ENCODE results near the gene RTBDN.
"Not testable (repeated sequence)": the region's sequence is repeated elsewhere in the genome, so short reads cannot be mapped to it uniquely, and the experiment has no call there.

Gene RTBDN

DNA sequence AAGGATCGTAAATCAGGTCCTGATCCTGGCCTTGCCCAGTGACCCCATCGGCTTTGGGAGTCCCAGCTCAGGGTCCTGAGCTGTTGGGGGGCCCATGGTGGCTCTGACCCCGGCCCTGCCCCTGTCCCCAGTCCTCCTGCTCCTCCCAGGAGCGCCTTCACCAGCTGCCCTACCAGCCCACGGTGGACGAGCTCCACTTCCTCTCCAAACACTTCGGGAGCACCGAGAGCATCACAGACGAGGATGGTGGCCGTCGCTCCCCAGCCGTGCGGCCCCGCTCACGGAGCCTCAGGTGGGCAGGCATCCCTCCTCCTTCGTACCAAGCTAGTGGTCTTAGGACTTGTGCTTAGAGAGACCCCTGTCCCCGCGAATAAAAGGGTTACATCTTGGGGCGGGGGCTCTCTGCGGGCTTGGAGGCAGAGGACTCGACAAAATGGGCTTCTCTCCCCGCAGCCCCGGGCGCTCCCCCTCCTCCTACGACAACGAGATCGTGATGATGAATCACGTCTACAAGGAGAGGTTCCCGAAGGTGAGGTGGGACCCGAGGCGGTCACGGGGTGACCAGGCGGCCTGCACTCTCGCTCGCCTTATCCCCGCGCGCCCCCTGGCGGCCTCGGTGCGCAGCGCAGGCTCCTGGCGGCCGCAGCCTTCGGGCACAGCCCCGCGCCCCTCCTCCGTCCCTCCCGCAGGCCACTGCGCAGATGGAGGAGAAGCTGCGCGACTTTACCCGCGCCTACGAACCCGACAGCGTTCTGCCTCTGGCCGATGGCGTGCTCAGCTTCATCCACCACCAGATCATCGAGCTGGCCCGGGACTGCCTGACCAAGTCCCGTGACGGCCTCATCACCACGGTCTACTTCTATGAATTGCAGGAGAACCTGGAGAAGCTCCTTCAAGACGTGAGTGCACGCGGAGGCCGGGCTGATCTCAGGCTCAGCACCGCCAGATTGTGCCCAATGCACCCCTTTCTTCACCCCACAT lies 13.1 kb upstream of the RTBDN start:
- DNase-seq, result peak; percentile 82

DNA sequence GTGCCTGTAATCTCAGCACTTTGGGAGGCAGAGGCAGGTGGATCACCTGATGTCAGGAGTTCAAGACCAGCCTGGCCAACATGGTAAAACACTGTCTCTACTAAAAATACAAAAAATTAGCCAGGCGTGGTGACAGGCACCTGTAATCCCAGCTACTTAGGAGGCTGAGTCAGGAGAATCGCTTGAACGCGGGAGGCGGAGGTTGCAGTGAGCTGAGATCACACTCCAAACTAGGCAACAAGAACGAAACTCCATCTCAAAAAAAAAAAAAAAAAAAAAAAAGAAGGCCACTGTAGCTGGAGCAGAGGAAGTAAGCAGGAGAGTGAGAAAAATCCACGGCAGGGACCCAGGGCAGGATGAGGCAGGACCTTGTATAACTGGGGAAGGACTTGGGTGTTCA lies 12.2 kb upstream of the RTBDN start:
- DNase-seq, result not testable (repeated sequence)

DNA sequence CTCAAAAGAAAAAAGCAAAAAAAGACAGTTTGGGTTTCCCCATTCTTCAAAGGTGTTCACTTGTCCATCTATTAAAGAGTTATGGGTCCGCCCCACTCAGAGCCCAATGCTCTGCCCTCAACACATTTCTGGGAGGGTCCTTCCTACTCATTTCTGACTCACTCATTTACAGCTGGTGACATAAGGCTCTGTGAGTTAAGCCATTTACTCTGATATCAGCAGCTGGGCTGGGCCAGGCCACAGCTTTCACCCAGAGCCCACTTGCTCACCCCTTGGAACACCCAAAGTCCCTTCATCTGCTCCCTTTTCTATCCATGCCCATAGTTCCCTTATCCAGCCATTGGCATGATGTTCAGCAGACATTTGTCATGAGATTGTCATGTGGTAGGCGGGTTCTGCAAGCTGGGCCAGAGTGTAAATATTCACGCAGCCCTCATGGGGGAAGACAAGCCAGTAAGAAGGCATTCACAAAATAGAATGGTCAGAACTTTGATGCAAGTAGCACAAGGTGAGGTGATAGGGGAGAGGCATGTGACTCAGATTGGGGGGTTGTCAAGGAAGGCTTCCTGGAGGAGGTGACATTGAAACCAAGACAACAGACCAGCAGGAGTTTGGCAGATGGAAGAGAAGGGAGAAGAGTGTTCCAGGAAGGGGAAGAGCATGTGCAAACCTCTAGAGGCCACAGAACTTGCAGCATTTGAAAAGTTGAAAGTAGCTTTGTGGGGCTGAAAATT lies 9.8 kb upstream of the RTBDN start:
- no peak for DNase-seq

DNA sequence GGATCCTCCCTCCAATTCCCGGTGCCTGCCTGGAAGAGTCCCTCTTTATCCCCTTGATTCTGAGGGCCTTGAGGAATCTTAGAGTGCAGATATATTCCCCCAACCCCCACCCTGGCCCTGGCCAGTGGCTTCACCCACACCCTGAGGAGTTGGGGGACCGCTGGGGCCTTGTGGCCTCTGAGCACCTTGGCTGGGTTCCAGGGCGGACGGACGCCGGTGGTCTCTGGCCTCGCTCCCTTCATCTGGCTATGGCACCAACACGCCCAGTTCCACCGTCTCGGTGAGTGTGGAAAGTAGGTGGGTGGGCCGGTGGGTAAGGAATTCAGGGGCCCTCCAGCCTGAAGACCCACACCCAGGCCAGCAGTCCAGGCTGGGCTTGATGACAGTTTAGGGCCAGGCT lies 8.9 kb upstream of the RTBDN start:
- DNase-seq, result no peak

DNA sequence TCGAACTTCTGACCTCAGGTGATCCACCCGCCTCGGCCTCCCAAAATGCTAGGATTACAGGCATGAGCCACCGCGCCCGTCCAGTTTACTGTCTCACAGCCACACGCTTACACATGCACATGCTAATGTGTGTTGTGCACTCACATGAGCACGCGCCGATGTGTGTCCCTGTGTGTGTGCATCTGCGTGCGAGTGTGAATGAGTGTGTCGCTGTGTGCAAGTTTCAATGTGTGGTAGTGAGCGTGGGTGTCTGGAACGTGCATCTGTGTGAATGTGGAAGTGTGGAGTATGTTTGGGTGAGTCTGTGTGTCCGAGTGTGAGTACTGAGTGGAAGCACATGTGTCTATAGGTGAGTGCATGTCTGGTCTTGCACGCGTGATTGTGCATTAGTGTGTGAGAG lies 8.1 kb upstream of the RTBDN start:
- no peak for DNase-seq

DNA sequence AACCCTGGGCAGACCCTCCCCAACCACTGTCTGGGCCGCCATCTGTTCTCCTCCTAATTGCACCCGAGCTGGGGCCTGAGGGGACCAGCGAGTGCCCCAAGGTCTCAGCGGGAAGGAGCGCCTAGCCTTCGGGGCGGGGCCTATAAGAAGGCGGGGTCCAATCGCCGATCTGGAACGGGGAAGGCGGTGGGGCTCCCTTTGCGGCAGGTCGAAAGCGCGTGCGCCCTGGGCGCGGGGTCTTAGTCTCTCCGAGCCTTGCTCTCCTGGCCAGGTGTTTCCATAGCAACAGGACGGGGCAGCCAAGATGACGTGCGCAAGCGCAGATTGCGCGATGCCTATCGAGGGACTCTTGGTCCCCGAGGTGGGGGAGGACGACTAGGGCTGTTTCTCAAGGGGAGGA lies 6.7 kb upstream of the RTBDN start:
- no peak for DNase-seq

DNA sequence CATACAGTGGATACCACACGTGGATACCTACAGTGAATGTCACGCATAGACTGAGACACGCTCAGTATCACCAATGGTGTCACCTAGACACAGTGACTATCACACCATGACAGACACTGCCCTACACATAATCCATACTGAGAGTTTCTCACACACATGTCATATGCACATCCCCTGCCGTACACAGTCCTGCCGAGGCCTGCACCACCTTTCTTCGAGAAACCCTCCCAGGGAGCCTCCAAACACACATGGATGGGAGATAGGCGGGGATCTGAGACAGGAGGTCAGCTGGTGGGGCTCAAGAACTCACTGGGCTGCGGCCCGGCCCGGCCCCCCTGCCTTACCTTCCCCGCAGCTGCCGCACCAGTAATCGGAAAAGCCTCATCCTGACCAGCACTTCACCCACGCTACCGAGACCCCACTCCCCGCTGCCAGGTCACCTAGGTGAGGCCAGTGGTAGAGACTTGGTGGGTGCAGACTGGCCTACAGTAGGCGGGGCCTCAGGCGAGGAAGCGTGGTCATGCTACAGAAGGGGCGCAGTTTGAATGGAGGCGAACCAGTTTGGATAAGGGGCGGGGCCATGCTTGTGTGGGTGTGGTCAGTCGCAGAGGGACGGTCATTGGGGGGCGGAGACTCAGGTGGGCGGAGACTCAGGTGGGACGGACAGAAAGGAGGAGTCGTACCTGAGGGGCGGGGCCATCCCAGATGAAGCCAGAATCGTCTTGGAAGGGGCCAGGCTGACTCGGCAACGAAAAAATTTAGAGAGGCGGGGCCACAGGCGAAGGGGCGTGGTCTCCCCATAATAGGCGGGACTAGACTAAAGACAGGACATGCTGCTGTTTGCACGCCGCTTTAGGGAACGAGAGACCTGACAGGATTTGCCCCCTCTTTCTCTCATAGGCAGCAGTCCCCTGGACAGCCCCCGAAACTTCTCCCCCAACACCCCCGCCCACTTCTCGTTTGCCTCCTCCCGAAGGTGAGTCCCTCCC lies 6.0 kb upstream of the RTBDN start:
- peak; percentile 39 for DNase-seq

DNA sequence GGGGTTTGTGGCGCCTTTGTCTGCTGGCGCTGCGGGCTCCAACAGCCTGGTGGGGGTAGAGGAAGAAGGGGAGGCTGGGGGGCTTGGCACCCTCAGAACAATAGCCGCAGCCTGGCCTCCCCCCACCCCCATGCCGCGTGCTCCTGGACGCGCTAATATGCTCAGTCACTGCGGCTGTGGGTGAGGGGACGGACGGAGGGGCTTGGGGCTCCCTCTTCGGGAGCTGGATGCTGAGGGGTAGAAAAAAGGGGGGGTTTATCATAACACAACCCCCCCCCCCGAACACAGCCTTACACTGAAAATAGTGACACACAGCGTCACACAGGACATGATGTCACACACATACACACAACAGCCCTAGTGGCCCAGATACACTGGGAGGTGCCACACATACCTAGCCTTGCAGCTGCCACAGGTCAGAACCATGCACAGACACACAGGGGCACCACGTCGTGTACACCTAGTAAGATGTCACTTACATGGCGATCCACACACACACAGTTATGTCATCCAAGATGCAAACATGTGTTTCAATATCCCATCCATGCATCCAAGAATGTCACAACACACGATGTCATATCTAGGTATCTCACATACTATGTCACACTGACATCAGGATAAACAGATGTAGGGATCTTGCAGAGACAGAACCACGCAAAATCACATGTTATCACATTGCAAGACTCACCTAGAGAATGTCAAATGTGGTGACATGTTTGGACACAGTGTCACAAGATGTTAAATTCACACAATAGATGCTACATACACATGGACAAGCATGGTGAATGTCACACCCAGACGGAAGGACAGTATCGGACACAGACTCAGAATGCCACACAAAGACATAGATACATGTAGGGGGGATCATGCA lies 4.7 kb upstream of the RTBDN start:
- DNase-seq, result no peak

DNA sequence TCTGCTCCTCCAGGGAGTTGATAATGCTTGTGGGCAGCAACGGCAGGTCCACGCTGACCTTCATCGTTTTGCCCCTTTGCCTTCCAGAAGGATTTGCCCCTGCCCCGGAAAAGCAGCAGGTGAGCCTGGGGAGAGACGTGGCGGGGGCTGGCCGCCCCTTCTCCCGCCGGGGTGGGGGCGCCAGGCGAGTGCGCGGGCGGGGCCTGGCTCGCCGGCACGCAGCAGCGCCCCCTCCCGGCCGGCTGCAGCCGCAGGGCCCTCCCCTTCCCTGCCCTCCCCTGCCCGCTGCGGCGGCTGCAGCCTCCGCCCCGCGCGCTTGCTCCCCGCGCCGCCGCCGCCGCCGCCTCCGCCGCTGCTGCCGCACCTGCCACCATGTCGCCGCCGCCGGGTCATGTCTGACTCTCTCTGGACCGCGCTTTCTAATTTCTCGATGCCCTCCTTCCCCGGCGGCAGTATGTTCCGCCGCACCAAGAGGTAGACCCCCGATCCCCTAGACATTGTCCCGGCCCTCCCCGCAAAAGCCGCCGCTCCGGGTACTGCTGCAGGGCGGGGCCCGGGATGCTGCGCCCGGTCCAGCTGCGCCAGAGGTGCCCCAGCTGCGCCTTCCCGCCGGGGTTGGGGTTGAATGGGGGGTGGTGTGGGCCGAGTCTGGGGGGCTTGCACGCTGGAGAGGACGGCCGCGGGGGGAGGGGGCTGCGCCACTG lies 4.0 kb upstream of the RTBDN start, which contains the start of gene MAST1:
MAST1 (plus strand) TSS at position 334 of the 704 bp plus-strand sequence; CDS start at position 392, 58 bp downstream.
- DNase-seq, result peak; percentile 52

DNA sequence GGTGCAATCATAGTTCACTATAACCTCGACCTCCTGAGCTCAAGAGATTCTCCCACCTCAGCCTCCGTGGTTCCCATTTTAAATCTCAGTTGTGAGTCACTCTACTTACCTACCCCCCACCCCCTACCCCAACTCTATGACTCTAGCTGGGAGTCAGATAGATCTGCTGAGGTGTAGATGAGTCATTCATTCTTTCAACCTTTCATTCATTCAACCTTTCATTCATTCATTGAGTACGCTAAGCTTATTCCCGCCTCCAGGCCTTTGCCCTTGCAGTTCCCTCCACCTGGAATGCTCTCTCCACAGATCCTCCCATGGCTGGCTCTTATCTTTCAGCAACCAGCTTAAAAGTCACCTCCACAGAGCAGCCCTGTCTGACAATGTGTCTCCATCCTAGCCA lies 2.8 kb upstream of the RTBDN start:
- DNase-seq, result no peak

DNA sequence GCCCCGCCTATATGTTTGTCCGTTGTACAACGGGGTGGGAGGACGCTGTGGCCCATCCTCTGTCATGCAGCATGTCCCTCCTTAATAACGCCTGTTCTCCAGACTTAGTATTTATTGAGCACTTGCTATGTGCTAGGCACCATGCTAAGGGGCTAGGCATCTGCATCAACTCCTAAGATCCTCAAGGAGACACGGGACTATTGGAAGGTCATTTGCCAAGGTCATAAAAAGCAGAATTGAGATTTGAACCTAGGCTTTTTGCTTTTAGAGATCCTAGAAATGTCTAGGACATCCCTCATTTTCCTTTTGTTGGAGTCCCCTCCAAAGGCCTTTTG lies 2.1 kb upstream of the RTBDN start:
- no peak for DNase-seq

DNA sequence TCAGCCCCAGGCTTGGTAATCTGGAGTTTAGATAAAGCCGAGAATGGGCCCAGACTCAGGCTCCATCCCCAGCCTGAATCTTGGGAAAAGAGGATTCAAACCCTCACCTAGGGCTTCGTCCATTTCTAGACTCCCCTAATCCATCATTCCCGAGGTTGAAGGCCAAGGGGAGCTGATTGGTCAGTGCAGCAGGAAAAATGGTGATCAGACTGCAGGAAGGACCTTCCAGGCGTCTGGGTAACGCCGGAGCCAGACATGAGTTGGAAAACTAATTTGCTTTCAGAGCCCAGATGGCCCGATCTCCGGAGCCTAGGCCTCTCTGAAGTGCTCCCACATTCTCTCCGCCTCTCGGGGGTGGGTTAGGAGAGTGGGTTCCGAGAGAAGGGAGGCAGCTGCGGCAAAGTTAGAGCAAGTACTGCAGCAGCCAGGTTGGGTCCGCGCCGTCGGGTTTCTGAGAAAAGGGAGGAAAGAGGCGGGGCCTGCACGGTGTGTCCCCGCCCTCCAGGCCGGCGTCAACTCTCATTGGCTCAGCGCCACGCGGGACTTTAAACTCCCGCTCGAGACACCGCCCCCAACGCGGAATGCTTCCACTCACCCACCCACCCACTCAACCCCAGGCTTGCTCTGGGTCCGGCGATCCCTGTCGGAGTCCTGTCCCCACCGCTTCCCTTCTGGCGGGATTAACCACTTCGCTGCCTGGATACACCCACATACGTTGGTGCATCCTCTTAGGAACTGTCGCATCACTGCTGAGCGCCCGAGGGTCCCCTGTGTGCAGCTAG lies 788 bp upstream of the RTBDN start:
- DNase-seq, result no peak

DNA sequence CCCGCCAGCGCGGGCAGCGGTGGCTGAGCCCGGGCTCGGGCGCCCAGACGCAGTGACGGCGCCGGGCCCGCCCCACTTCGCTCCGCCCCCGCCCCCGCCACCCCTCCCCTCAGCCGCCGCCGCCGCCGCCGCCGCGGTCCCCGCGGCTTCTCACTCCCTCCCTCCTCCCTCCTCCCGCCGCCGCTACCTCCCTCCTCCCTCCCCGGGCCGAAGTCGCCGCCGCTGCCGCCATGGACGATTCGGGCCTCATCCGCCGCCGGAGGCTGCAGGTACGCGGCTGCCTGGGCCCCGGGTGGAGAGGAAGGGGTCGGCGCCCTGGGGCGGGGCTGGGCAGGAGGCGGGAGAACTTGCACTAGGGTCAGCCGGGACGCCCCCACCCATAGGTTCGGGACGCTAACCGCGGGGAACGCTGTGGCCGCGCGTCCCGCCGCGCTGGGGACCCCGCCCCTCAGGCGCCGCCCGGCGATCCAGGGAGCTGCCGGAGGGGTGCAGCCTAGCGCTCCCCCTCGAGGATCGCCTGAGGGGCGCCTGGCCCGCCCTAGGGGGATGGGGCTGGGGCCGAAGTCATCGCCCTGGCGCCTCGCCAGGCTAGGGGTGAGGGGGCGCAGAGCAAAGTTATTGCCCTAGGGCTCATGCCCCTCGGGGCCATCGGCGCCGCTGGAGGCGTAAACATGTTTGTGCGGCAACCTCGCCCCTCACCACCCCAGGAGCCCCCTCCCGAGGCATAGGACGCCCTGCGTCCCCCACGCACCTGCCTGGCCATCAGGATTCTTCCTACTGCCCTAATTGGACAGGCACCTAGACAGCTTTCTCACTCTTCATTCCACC lies 427 bp downstream of the RTBDN start:
- DNase-seq, result peak; percentile 59

DNA sequence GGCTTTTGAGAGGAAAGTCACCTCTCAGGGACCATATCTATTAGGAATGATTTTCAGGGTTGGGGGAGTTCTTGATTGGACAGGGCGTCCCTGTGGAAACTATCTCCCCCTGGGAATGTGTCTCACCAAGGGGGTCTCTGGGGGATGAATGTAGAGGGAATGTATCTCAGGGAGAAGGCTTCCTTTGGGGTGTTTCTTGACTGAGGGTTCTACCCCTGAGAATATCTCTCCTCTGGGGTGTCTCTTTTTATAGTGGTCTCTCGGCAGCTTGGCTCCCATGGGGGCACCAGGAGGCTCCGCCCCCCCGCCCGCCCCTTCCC lies 1.0 kb downstream of the RTBDN start:
- DNase-seq, result no peak

DNA sequence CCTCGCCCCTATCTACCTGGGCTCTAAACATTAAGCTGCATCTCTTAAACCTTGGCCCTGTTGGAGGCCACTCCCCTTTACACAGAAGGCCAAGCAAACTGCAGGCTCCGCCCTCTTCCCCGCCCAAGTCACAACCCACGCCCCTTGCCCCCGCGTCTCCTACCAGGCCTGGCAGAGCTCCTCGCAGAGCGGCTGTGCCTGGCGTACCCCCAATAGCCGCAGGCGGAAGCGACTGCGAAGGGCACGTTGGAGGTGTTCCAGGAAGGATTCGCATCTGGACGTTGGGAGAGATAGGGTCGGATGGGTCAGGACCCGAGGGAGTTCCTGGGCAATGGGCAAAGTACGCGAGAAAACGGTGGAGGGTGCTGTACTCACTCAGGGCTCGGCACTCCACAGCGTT lies 5.9 kb downstream of the RTBDN start:
- DNase-seq, result no peak

DNA sequence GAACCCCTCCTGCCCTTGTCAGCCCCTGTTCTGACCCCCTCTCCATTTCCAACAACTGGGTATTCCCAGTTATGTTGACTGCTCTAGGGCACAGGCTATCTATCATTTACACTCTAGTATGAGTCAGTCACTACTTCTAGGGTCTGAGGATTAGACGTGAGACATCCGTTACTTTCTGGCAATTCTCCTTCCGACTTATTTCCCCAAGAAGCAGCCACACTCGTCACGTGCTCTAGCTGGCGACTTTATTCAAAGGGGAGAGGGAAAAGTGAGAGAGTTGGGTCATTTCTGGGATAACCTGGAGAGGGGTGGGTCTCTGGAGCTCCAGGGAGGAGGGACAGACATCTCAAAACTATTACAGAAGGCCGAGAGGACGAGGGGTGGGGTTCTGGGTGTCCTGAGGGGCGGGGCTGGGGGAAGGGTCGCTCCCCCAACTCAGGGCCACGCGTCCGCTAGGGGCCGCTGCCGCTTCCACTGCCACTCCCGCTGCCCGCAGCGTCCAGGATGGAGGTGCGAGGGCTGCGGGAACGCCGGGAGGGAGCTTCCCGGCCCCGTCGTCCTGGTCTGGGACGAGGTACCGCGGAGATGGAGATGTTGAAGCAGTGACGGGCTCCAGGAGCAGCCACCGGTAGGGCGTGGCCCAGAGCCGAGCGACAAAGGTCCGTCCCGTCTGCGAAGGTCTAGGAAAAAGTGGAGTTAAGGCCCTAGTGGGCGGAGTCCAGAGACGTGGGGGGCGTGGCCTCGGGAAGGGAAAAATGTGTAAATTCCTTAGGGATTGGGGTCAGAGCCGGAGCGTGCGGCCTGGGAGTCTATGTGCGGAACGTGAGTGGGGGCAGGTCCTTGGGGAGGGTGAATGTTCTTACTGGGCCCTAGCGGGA lies 8.9 kb downstream of the RTBDN start:
- DNase-seq, result no peak

DNA sequence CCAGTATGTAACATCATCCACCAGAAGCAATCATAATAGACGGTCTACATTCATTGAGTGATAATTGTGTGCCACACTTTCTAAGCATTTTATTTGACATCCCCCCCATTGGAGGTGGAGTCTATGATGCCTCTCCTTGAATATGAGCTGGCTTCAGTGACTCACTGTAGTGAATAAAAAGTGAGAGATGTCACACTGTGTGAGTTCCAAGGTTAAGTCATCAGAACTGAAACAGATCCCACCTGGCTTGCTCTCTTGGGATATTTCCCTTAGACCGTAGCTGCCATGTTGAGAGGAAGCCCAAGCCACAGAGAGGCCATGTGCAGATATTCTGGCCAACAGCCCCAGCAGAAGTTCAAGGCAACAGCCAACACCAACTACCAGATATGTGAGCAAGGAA lies 12.6 kb downstream of the RTBDN start:
- DNase-seq, result no peak

DNA sequence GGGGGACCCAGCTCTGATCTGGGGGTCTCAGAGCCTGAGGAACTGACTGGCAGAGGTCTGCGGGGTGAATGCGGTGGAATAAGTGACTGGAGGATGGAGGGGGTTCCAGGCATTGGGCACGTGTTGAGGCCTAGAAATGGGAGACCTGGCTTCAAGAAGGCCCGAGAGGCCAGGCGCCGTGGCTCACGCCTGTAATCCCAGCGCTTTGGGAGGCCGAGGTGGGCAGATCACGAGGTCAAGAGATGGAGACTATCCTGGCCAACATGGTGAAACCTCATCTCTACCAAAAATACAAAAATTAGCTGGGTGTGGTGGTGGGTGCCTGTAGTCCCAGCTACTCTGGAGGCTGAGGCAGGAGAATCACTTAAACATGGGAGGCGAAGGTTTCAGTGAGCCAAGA lies 16.6 kb downstream of the RTBDN start:
- DNase-seq, result not testable (repeated sequence)

DNA sequence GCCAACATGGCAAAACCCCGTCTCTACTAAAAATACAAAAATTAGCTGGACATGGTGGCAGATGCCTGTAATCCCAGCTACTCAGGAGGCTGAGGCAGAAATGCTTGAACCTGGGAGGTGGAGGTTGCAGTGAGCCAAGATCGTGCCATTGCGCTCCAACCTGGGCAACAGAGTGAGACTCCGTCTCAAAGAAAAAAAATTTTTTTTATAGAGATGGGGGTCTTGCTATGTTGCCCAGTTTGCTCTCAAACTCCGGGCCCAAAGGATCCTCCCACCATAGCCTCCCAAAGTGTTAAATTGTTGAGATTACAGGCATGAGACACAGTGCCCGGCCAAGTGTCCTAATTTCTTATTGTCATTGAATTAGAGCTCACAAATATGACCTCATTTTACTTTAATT lies 17.2 kb downstream of the RTBDN start:
- DNase-seq, result not testable (repeated sequence)

All from CD4-positive, alpha-beta T cell treated with Interleukin-21 for 1 hour (primary cell).